Kidney epithelial cell (primary cell): ENCODE measurements around the gene ME3. TPM values are rescaled to one million over a fixed set of nuclear protein-coding genes. Genes with fewer than 3 reads are reported as not detected.

ENCODE experiments used
- DNase-seq: peaks from one replicate; pipeline ENCODE4 v3.0.0-alpha.2; 2010; ENCODE audit warnings: low read depth
- H3K27me3 ChIP-seq: 2 replicates; pipeline ENCODE4 v1.6.0; 2011; ENCODE audit warnings: low read length; ENCODE audit not compliant: control insufficient read depth, insufficient read depth
- H3K36me3 ChIP-seq: 2 replicates; pipeline ENCODE4 v1.5.1; 2011; ENCODE audit warnings: low read length; ENCODE audit not compliant: control insufficient read depth, insufficient read depth
- H3K4me3 ChIP-seq: 2 replicates; pipeline ENCODE4 v1.5.1; 2011; ENCODE audit warnings: low read depth, mild to moderate bottlenecking, control low read depth, low read length
- total RNA-seq: library from RNA; depleted of rRNA; stranded (reverse); fragments of >200 nt; gene quantifications from 2 replicates; pipeline ENCODE4 v1.2.3, GENCODE V29; 2015
- TF ChIP-seq, protein P1 (sequence below): IDR thresholded peaks from 2 replicates; pipeline ENCODE4 v1.5.1; 2011; ENCODE audit warnings: mild to moderate bottlenecking, moderate library complexity, low read length, control low read depth, inconsistent platforms; ENCODE audit not compliant: insufficient read depth, poor library complexity, severe bottlenecking

The ME3 gene
- total RNA-seq, 1 donor from 2014 or later: 35.7 TPM

DNA sequence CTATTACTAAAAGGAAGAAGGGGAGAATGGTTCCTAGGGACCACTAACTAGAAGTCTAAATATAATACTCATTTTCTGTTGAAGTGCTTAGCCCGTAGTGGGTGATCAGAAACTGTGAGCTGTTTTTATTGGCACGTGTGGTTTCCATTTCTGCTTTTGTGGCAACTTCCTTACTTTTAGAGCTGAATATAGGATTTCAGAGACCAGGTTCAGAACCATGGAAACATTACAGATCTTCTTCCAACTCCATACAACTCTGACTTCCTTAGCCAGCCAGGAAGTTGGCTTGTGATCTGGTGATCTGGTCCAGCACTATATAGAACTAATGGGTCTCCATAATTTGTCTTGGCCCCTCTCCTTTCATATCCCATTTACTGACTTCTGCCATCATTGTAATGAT lies 2.6 kb upstream of the ME3 start:
- TF ChIP-seq, protein P1, sequence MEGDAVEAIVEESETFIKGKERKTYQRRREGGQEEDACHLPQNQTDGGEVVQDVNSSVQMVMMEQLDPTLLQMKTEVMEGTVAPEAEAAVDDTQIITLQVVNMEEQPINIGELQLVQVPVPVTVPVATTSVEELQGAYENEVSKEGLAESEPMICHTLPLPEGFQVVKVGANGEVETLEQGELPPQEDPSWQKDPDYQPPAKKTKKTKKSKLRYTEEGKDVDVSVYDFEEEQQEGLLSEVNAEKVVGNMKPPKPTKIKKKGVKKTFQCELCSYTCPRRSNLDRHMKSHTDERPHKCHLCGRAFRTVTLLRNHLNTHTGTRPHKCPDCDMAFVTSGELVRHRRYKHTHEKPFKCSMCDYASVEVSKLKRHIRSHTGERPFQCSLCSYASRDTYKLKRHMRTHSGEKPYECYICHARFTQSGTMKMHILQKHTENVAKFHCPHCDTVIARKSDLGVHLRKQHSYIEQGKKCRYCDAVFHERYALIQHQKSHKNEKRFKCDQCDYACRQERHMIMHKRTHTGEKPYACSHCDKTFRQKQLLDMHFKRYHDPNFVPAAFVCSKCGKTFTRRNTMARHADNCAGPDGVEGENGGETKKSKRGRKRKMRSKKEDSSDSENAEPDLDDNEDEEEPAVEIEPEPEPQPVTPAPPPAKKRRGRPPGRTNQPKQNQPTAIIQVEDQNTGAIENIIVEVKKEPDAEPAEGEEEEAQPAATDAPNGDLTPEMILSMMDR: no peak
- no peak for DNase-seq
- no peaks in the 10 kb centered on the region for H3K36me3 ChIP-seq

DNA sequence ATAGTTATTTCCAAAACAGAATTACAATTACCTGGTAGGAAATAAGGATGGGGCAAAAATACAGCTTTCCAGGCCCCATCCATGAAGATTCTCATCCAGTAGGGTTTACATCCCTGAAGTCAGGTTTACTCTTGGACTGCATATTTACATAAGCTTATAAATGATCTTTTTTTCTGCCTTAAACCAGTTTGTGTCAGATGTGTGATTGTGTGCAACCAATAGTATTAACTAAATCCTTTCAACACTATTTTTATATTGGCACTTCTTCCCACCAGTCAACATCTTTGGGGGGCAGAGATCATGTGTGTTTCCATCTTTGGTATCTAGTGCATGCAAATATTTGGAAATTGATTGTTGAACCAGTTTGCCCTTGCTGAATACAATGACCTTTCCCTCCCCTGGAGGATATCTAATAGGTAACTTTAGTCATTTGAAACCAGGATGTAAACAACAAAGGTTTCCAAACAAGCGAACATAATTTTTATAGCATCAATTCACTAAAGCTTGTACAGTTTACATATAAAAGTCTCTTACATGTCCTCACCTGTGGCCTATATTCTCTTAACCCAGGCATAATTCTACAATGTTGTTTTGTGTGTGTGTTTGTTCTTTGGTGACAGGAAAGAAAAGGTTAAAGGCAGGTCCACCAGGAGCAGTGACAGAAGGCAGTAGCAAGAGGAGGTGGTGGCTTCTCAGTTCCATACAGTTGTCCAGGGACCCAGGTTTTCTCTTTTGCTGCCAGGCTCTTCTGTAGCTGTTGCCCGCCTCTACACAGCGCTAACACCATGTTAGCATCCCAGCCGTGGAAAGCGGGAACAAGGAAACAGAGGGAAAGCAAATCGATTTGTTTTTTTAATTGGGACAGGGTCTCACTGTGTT lies 1.7 kb upstream of the ME3 start:
- no peak for DNase-seq
- Histone ChIP-seq H3K36me3 (no peaks in the 10 kb centered on the region), H3K27me3 (no peaks in the 10 kb centered on the region), H3K4me3 (no peak overlapping the region)
- TF ChIP-seq, protein P1: no peak

More for the DNA sequence above, 2.6 kb upstream of the ME3 start:
- Histone ChIP-seq H3K27me3 (no peaks in the 10 kb centered on the region), H3K4me3 (no peak overlapping the region)

DNA sequence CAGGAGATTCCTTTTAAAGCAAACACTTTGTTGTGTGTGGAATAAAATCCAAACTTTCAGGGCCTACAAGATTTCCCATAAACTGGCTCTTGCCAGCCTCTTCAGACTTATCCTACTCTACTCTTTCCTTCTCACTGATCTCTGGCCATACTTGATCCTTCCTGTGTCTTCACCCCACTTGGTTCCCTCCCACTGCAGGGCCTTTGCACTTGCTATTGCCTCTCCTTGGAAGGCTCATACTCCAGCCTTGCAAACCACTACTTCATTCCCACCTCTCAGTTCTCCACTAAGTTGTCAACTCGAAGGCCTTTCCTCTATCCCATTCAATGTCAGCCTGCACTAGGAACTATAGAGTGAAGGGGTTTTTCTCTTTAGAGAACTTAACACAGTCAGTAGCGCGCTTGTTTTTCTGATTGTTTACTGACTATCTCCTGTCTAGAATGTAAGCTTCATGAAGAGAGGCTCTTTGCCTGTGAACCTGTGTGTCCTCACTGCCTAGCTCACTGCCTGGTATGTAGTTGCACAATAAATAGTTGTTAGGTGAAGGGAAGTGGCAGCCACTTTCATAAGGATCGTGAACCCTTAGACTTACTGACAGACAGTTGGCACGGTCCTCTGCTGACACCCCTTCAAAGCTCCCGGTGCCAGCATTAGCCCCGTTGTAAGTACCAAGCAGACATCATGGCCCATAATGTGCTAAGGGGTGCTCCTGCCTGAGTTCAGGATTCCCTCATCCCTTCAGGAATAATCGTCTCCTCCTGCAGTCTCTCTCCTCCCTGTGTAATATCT lies 833 bp upstream of the ME3 start:
- Histone ChIP-seq H3K36me3 (no peaks in the 10 kb centered on the region), H3K27me3 (no peaks in the 10 kb centered on the region), H3K4me3 (no peak overlapping the region)
- no peak for DNase-seq
- TF ChIP-seq, protein P1: no peak

DNA sequence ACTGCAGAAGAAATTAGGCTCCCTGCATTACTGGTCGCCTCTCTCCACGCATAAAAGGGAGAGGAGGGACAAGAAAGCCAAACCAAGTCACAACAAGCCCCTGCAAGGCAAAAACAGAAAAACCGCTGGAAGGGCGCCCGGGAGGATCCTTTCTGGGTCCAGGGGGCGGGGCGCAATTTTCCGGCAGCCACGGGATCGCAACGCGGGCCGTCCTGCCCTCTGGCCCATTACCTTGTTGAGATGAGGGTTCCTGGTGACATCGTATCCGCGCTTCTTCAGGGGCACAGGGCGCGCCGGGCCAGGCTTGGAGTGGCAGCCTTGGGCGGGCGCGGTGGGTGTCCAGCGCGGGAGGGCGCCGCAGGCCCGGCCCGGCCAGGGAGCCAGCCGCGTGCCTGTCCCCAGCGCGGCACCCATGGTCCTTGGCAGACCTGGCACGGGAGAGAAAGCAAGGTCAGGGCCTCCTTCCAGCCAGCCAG lies 847 bp downstream of the ME3 start:
- peak overlapping the region; percentile 59 for H3K4me3 ChIP-seq
- H3K27me3 ChIP-seq: no peaks in the 10 kb centered on the region
- DNase-seq: no peak
- TF ChIP-seq, protein P1: no peak
- H3K36me3 ChIP-seq: no peaks in the 10 kb centered on the region

DNA sequence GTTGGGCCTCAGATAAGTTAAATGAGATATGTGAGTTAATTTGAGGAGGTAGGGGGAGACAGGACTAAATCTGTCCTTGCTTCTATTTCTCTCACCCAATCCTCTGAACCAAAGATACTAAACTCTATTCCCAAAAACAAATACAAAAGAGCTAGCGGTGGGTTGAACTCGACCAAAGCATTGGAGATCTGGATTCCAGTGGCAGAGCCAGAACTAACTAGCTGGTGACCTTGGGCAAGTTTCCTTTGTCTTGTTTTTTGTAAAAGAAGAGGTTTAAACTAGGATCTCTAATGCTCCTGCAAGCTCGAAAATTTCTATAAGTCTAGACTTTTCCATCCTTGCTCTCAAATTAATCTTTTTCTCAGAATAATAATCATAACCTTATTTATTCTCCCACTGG lies 1.5 kb downstream of the ME3 start:
- Histone ChIP-seq H3K27me3 (no peaks in the 10 kb centered on the region), H3K36me3 (no peaks in the 10 kb centered on the region), H3K4me3 (peak overlapping the region; percentile 59)
- TF ChIP-seq, protein P1: no peak
- no peak for DNase-seq
